Lung (tissue), 12 donors: Measurements from ENCODE around the gene VAMP8. TPM values are rescaled to one million over a fixed set of nuclear protein-coding genes. Genes with fewer than 3 reads are reported as not detected.

Experiments
- ATAC-seq: fragments of 200-7000 bp; cut with Tn5 transposase; one replicate; pipeline ENCODE4 v1.9.1; 2020; ENCODE audit warnings: moderate number of reproducible peaks; ENCODE audit not compliant: insufficient read depth, low FRiP score
- DNase-seq, 3 donors: peaks; one replicate each; pipeline ENCODE4 v3.0.0-alpha.2; 2013 to 2017
- H3K27ac ChIP-seq, 2 donors: one replicate each; pipeline ENCODE4 v1.5.1; 2013; ENCODE audit warnings: mild to moderate bottlenecking in 2 of 2, moderate library complexity in 2 of 2, control low read depth in 1 of 2, inconsistent platforms in 1 of 2, low read depth in 1 of 2, low read length in 1 of 2
- H3K27me3 ChIP-seq, 3 donors: one replicate each; pipeline ENCODE4 v1.5.1; 2013; ENCODE audit warnings: low read length in 2 of 3; ENCODE audit not compliant: control insufficient read depth in 3 of 3, insufficient read depth in 3 of 3
- H3K36me3 ChIP-seq, 4 donors: one replicate each; pipeline ENCODE4 v1.5.1; 2013; ENCODE audit warnings: low read length in 4 of 4, mild to moderate bottlenecking in 1 of 4, moderate library complexity in 1 of 4; ENCODE audit not compliant: control insufficient read depth in 4 of 4, insufficient read depth in 4 of 4
- H3K4me1 ChIP-seq, 5 donors: one replicate each; pipeline ENCODE4 v1.5.1; 2013; ENCODE audit warnings: low read length in 5 of 5, mild to moderate bottlenecking in 2 of 5, moderate library complexity in 1 of 5; ENCODE audit not compliant: control insufficient read depth in 5 of 5, insufficient read depth in 5 of 5
- H3K4me3 ChIP-seq: one replicate; pipeline ENCODE4 v1.5.1; 2013; ENCODE audit warnings: mild to moderate bottlenecking, control low read depth, moderate library complexity
- H3K9ac ChIP-seq, 2 donors: one replicate each; pipeline ENCODE4 v1.5.1; 2013; ENCODE audit warnings: low read length in 2 of 2, control low read depth in 1 of 2; ENCODE audit not compliant: insufficient read depth in 1 of 2
- H3K9me3 ChIP-seq, 4 donors: one replicate each; pipeline ENCODE4 v1.5.1; 2013; ENCODE audit warnings: low read length in 3 of 4, mild to moderate bottlenecking in 1 of 4, moderate library complexity in 1 of 4; ENCODE audit not compliant: control insufficient read depth in 4 of 4, insufficient read depth in 3 of 4
- WGBS, 2 donors: extraction: QIAGEN DNeasy Blood & Tissue Kit; methylation state at CpG; one replicate each; pipeline ENCODE4 v1.1.7; 2013; 5-methylcytosine and 5-hydroxymethylcytosine counted together
- polyA plus RNA-seq, 2 donors: library from polyadenylated mRNA; stranded (reverse); fragments of 200-250 nt; gene quantifications; one replicate each; pipeline ENCODE4 v1.2.1, GENCODE V29; 2013
- total RNA-seq, 2 donors: library from RNA; depleted of rRNA in 1 of 2; stranded (reverse); fragments of >200 nt in 1 of 2; gene quantifications; one replicate each; pipeline ENCODE4 v1.2.1, GENCODE V29; 2014 to 2021
- TF ChIP-seq, protein P1 (sequence below): IDR thresholded peaks from 2 replicates; pipeline ENCODE4 v1.5.1; 2012; ENCODE audit warnings: mild to moderate bottlenecking; ENCODE audit errors: control extremely low read depth, extremely low read depth
- donor health status: control.
- donor health status: control.
- donor health status: Bipolar disorder and iron deficiency.
- donor health status: healthy.
- donor health status: DM: yes; HTN: yes; CAD: no.

The VAMP8 gene
- total and polyA plus RNA-seq, 4 donors = 64.0 to 626 (median 320) TPM

DNA sequence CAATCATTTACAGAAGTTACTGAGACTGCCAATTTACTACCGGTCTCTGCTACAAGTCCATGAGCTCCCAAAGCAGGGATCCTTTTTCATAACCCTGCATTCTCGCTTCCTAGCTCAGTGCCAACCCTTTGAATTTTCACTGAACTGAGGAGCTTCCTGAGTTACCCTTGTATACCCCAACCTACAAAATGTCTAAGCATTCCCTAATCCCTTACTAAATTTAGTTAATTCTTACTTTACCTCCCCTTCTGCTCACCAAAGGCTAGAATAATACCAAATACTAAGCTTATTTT lies 28.8 kb upstream of the VAMP8 start:
- ATAC-seq (no peak), DNase-seq (no peak)
- peaks cover 26 to 48% (median 31%) of the 10 kb centered on the region in 4 donors for H3K36me3 ChIP-seq
- no peaks in the 10 kb centered on the region for H3K27me3 ChIP-seq
- TF ChIP-seq, protein P1, sequence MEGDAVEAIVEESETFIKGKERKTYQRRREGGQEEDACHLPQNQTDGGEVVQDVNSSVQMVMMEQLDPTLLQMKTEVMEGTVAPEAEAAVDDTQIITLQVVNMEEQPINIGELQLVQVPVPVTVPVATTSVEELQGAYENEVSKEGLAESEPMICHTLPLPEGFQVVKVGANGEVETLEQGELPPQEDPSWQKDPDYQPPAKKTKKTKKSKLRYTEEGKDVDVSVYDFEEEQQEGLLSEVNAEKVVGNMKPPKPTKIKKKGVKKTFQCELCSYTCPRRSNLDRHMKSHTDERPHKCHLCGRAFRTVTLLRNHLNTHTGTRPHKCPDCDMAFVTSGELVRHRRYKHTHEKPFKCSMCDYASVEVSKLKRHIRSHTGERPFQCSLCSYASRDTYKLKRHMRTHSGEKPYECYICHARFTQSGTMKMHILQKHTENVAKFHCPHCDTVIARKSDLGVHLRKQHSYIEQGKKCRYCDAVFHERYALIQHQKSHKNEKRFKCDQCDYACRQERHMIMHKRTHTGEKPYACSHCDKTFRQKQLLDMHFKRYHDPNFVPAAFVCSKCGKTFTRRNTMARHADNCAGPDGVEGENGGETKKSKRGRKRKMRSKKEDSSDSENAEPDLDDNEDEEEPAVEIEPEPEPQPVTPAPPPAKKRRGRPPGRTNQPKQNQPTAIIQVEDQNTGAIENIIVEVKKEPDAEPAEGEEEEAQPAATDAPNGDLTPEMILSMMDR = no peak
- no peaks in the 10 kb centered on the region for H3K4me1 ChIP-seq
- H3K4me3 ChIP-seq = no peak overlapping the region
- WGBS, 2 donors = 67 to 92% methylated on average over 2 of the region's 2 CpGs
- no peak overlapping the region for H3K9ac ChIP-seq
- no peak overlapping the region for H3K27ac ChIP-seq
- no peaks in the 10 kb centered on the region for H3K9me3 ChIP-seq

DNA sequence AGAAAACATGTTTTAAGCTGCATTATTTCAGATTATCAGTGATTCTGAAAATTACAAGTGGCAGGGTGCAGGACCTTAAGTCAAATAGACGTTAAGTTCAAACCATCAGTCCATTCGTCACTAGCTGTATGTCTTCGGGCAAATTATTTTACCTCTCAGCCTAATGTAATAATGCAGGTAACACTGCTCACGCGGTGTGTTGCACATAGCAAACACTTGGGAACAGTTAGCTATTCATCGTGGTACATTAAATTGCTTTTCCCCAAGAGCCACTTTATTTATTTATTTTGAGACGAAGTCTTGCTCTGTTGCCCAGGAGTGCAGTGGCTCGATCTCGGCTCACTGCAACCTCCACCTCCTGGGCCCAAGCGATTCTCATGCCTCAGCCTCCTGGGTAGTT lies 28.3 kb upstream of the VAMP8 start:
- TF ChIP-seq, protein P1 = no peak
- H3K9ac ChIP-seq = no peak overlapping the region
- no peak overlapping the region for H3K4me3 ChIP-seq
- no peaks in the 10 kb centered on the region for H3K27me3 ChIP-seq
- no peaks in the 10 kb centered on the region for H3K4me1 ChIP-seq
- ATAC-seq (no peak), DNase-seq (no peak)
- no peak overlapping the region for H3K27ac ChIP-seq
- WGBS, 2 donors = 74 to 93% methylated on average over 10 of the region's 10 CpGs
- H3K36me3 ChIP-seq = peaks cover 26 to 48% (median 32%) of the 10 kb centered on the region in 4 donors
- no peaks in the 10 kb centered on the region for H3K9me3 ChIP-seq

DNA sequence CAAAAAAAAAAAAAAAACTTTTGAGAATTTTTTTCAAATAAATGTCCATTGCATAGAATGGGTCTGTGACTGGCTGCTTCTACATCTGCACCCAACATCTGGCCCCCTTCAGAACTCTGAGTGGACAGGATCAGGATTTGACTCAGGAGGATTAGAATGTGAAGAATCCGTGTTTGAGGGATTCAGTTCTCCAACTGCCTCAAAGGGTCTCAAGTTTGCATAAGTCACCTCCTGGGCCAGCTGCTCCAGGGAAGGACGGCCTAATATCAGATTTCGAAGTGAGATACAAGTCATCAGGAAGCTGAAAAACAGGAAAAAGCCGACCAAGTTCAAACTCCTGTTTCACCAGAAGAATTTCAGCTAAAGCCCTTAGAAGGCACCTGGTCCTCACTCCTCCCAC lies 27.6 kb upstream of the VAMP8 start:
- WGBS, 2 donors = 21 to 45% methylated on average over 4 of the region's 4 CpGs

DNA sequence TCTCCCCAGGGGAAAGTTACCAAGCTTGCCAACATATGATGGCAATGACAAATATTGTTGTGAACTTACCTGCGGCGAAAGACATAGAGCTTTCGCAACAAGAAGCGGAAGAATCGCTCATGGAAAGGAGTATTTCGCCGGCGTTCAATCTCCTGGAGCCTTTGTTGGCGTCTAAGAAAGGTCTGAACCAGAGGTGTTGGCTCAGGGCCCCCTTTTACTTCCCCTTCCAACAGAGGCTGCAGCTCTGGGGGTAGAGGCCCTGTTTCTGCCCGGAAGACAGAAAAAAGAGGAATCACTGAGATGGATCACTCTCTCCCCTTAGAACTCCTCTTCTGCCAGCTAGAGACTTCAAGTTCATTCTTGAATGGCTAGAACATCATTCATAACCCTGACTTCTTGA lies 26.9 kb upstream of the VAMP8 start:
- ATAC-seq (no peak), DNase-seq (no peak)
- Histone ChIP-seq H3K9me3 (no peaks in the 10 kb centered on the region), H3K9ac (no peak overlapping the region), H3K4me1 (no peaks in the 10 kb centered on the region), H3K36me3 (peaks cover 19 to 54% (median 32%) of the 10 kb centered on the region in 4 donors), H3K4me3 (no peak overlapping the region), H3K27me3 (no peaks in the 10 kb centered on the region), H3K27ac (no peak overlapping the region)
- TF ChIP-seq, protein P1 = no peak
- WGBS, 2 donors = 29 to 65% methylated on average over 10 of the region's 10 CpGs

More for the DNA sequence above, 27.6 kb upstream of the VAMP8 start:
- Histone ChIP-seq H3K36me3 (peaks cover 25 to 47% (median 33%) of the 10 kb centered on the region in 4 donors), H3K9ac (no peak overlapping the region), H3K9me3 (no peaks in the 10 kb centered on the region), H3K4me1 (no peaks in the 10 kb centered on the region), H3K27ac (peak overlapping the region in 1 of 2 donors; percentile 13), H3K27me3 (no peaks in the 10 kb centered on the region), H3K4me3 (no peak overlapping the region)
- ATAC-seq (no peak), DNase-seq (no peak)
- TF ChIP-seq, protein P1 = no peak
